Activated CD4-positive, alpha-beta T cell treated with anti-CD3 and anti-CD28 coated beads for 48 hours (primary cell): ENCODE data around the gene VEGFB.

ENCODE experiments used
- DNase-seq: peaks from one replicate; pipeline ENCODE4 v3.0.0-alpha.2; 2020

VEGFB gene

DNA sequence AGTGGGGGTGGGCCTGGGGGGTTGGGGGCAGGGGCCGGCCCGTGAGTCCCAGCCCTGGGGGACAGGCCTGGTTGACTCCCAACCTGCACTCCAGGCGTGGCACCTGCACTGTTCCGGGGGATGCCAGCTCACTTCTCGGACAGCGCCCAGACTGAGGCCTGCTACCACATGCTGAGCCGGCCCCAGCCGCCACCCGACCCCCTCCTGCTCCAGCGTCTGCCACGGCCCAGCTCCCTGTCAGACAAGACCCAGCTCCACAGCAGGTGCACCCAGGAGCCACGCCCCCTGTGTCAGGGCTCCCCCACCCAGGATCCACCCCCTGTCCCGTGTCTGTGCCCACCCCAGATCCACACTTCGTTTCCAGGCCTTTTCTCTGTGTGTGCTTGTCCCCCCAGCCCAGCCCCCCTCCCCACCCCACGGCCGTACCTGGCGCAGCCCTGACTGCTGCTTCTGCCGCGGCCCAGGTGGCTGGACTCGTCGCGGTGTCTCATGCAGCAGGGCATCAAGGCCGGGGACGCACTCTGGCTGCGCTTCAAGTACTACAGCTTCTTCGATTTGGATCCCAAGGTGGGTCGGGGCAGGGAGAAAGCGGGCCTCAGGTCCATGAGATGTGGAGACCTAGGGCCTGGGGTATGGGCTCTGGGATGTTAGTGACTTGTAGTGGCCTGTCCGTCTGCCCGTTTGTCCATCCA lies 23.1 kb upstream of the VEGFB start:
- no peak for DNase-seq

DNA sequence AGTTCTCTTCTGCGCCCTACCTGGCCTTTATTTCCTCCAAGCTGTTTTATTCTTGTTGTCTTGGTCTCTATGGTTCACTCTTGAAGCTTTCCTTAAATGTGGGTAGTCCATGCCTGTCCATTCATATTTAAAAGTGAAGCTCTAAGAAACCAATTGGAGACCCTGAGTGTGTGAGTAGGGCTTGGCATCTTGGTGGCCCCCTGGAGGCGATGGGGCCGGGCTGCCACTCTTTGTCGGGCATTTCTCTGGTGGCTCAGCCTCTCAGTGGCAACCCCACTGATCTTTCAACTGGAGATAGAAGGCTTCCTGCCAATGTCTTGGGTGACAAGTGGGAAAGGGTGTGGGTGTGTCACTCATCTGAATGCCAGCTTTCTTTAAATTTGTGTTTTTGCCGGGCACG lies 17.5 kb upstream of the VEGFB start:
- no peak for DNase-seq

DNA sequence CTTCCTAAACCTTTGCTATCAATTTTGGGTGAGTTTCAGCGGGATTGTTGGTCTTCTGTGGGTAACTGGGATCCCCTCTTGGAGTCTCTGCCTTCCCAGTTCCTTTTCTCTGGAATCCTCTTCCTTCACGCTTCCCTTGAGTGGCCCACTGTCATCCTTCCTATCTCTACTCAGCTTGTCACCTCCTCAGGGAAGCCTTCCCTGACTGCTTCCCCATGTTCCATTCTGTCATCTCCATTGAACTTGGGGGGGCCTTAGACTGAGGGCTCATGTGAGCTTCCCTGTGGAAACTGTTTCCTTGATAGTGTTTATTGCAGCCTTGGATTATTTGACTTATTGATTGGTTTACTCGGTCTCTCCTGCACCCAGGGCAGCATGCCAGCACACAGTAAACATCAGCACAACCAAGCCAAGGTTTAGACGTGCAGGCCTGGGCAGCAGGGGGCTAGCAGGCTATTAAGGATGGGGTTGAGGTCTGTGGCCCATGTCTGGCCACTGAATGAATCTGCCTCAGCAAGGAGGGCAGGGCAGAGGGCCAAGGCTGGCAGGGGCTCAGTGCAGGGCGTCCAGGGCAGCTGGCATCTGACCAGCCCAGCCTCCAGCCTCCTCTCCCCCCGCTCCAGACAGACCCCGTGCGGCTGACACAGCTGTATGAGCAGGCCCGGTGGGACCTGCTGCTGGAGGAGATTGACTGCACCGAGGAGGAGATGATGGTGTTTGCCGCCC lies 15.6 kb upstream of the VEGFB start:
- no peak for DNase-seq

DNA sequence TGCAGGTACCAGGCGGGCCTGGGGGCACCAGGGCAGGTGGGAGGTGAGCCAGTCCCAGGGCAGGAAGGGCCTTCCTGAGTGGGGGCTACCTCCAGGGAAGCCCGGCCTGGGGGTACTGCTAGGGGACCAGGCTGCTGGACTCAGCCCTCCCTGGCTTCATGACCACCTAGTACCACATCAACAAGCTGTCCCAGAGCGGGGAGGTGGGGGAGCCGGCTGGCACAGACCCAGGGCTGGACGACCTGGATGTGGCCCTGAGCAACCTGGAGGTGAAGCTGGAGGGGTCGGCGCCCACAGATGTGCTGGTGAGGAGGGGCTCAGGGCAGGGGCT lies 15.1 kb upstream of the VEGFB start:
- no peak for DNase-seq

DNA sequence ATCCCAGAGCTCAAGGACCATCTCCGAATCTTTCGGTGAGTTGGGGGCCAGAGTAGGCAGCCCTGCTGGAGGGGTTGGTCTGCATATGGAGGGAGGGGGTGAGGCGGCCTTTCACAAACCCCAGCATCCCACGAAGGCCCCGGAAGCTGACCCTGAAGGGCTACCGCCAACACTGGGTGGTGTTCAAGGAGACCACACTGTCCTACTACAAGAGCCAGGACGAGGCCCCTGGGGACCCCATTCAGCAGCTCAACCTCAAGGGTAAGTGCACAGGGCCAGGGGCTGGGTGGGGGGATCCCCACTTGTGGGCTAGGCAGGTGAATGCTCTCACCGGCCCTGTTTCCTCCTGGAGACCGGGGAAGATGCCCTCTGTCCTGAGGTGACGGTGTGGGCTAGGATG lies 14.6 kb upstream of the VEGFB start:
- DNase-seq = no peak

DNA sequence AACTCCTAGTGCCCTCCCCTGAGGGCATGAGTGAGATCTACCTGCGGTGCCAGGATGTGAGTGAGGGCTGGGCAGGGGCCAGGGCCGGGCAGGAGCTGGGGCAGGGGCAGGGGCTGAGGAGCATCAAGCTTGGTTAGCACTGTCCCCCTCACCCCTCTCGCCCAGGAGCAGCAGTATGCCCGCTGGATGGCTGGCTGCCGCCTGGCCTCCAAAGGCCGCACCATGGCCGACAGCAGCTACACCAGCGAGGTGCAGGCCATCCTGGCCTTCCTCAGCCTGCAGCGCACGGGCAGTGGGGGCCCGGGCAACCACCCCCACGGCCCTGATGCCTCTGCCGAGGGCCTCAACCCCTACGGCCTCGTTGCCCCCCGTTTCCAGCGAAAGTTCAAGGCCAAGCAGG lies 14.1 kb upstream of the VEGFB start:
- DNase-seq = no peak

DNA sequence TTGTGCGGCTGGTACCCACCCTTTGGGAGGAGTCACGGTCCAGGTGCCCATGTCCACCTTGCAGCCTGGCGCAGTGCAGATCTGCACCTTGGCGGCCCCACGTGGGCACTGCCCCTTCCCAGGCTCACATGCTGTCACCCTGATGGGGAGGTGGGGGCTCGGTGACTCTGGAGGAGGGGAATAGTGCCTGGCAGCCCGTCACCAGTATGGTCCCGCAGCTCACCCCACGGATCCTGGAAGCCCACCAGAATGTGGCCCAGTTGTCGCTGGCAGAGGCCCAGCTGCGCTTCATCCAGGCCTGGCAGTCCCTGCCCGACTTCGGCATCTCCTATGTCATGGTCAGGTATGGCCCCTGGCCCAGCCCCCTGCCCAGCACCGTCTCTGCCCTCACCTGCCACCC lies 13.6 kb upstream of the VEGFB start:
- no peak for DNase-seq

DNA sequence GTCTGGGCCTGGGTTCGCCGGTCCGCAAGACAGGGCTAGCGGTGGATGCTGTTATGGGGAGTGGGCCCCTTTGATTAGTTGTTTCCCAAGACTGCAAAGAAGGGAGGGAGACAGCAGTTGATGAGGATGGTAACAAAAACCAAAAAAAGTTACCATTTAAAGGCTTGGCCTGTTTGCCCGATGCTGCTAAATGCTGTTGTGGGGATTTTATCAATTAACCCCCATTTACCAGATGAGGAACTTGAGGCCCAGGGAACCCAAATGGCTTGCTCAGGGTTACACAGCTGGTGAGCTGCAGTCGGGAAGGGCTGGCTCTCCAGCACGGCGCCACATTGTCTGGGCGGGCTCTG lies 11.8 kb upstream of the VEGFB start:
- DNase-seq = no peak

DNA sequence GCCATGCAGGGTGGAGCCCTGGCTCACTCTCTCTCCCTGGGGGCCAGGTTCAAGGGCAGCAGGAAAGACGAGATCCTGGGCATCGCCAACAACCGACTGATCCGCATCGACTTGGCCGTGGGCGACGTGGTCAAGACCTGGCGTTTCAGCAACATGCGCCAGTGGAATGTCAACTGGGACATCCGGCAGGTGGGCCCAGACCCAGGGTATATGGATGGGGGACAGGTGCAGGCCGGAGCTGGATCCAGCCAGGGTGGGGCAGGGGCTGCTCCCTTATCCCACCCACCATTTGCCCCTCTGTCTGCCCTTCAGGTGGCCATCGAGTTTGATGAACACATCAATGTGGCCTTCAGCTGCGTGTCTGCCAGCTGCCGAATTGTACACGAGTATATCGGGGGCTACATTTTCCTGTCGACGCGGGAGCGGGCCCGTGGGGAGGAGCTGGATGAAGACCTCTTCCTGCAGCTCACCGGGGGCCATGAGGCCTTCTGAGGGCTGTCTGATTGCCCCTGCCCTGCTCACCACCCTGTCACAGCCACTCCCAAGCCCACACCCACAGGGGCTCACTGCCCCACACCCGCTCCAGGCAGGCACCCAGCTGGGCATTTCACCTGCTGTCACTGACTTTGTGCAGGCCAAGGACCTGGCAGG lies 11.3 kb upstream of the VEGFB start:
- no peak for DNase-seq

DNA sequence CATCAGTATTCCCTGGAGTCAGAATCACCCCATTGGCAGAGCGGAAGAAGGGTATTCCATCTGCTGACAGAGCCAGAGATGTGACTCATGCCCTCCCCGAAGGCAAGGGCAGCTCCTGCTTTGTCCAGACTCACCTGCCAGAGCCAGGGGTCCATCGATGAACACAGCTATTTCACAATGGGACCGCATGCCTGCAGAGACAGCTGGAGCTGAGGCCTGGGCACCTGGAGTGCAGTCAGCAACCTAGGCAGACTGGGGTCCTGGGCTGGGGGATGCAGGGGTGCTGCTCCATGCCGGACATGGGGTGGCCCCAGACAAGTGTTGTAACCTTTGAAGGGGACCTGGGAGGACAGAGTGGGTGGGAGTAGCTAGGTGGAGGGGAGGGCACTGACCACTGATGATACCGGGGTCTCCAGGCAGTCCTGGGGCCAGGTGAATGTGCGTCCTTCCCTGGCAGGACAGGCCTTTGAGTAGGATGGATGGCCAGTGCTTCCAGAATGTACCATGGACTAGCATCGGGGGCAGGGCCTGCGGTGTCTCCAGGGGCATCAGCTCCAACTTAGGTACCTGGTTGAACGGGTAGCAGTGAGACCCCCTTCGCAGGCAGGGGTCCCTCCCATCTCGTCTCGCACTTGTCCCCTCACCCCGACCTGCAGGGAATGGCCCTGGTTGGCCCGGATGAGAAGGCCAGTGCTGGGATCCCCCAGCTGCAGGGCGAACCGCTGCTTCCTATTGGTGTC lies 10.1 kb upstream of the VEGFB start:
- DNase-seq = no peak

DNA sequence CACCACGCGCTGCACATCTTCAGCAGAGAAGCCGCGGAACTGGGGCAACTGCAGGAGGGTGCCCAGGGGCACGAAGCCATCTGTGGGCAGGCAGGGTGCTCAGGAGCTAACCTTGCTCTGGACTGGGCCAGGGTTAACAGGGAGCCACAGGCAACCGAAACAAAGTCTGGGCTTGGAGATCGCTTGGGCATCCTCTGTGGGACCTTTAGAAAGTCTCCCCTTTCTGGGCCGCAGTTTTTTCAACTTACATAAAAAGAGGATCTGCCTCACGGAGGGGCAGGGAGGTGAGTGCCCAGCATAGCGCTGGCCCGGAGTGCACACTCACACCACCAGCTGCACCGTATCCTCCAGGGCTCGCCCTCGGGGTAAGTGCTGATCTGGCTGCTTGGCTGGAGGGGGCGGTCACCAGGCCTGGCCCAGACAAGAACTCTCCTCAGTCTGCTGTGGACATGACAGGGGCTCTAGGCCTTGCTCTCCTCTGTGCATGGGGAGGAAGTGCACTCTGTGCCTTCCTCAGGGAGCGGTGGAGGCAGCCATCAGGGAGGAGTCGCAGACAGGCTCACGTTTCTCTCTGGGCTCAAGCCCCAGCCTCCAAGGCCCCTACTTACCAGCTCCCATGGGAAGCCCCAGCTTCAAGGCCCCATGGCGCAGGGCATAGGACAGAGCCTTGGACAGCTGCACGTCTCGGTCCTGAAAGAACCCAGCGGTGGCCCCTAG lies 9.3 kb upstream of the VEGFB start:
- peak; percentile 28 for DNase-seq

DNA sequence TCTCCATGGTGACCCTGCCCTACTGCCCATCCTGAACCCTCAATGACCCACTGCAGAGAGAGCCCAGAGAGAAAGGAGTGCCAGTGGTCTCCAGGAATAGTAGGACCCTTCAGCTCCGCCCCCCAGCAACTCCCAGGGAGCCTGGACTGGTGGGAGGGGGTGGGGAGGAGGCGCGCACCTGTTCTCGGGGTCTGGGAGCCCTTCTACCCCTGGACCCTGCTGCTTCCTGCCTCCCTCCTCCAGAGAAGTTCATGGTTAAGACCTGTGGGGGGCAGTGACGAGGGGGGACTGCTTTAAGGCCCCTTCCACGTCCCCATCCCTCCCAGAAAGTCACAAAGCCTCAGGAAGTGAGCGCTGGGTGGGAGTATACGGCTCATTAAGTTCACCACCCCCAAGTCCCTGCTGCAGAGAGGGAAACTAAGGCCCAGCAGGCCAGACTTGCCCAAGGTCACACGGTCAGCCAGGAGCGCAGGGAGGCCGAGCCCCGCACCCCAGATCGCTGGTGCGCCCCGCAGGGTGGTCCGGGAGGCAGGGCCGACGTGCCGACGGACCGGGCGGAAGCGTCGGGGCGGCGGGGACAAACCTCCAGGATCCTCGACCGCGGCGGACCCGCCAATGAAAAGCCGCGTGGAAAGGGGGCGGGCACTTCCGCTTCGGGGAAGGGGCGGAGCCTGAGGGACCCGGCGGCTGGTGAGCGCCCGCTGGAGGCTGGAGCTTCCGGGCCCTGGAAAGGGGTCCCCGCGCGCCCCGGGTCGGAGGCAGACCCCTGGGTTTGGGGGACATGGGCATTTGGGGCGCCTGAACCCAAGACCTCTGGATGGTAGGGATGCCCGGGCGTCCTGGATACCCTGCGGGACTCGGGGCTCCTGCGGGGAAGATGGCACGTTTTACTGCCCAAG lies 8.5 kb upstream of the VEGFB start, which contains the start of the genes NUDT22 and TRPT1:
Gene NUDT22, plus strand, starts transcription at position 667 of the 899 bp plus-strand sequence. CDS start 379 bp downstream, outside the sequence.
Gene TRPT1, minus strand, starts transcription at position 579 of the 899 bp plus-strand sequence. Its CDS starts 326 bp downstream, at position 253.
- DNase-seq = peak; percentile 97

DNA sequence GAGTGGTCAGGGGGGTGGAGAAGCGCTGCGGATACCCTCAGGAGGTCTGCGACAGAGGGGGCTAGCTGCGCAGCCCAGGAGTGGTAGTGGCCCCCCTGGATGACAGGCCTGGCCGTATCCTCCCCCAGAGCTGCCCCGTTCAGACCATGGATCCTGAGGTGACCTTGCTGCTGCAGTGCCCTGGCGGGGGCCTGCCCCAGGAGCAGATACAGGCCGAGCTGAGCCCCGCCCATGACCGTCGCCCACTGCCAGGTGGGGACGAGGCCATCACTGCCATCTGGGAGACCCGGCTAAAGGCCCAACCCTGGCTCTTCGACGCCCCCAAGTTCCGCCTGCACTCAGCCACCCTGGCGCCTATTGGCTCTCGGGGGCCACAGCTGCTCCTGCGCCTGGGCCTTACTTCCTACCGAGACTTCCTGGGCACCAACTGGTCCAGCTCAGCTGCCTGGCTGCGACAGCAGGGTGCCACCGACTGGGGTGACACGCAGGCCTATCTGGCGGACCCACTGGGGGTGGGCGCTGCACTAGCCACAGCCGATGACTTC lies 7.8 kb upstream of the VEGFB start:
- peak; percentile 70 for DNase-seq

DNA sequence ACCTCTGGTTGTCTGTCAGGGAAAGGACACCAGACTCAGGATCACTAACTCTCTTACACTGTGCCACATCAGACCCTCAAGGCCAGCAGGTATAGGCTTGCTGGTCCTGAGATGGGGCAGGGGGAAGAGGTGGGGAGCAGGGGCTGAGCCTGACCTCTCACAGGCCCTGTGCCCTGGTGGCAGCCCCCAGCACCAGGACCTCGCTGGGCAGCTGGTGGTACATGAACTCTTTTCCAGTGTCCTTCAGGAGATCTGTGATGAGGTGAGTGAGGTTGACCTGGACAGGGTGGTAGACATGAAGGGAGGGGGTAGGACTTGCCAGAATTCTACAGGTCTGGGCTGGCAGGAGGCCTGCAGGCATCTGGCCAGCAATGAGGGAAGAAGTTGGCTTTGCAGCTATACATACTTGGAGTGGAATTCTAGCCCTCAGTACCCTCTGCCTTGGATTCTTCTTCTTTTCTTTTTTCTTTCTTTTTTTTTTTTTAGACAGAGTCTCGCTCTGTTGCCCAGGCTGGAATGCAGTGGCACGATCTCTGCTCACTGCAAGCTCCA lies 6.9 kb upstream of the VEGFB start:
- no peak for DNase-seq

DNA sequence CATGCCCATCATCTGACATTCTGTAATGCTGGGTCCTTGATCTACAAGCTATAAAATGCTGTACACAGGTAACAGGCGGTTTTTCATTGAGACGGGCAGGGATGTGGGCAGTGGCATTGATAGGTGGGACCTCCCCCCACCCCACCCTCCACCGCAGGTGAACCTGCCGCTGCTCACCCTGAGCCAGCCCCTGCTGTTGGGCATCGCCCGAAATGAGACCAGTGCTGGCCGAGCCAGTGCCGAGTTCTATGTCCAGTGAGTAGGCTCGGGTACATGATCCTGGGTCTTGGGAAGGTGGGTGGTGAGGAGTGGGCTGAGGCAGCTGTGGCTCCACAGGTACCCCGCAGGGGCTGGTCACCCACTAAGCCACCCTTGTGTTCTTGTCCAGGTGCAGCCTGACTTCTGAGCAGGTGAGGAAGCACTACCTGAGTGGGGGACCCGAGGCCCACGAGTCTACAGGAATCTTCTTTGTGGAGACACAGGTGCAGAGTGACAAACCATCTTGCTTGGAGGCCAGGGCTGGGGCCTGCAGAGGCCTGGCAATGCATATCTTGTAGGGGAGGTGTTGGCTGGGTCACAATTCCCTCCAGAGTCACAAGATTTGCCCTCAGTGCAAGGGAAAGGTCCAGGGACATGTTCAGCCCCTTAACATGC lies 5.2 kb upstream of the VEGFB start:
- DNase-seq = no peak

DNA sequence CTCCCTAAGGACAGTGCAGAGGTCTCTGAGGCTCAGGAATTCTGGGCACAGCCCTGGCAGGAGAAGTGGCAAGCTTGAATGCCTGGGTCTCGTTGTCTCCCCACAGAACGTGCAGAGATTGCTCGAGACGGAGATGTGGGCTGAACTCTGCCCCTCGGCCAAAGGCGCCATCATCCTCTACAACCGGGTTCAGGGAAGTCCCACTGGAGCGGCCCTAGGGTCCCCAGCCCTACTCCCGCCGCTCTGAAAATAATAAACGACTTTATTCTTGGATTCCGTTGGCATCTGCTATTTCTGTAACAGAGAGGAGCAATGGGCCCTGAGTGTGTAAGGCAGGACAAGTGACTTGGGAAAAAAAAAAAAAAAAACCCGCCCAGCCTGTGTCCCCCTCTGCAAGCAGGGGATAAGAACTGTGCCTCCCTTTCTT lies 4.6 kb upstream of the VEGFB start:
- DNase-seq = no peak

DNA sequence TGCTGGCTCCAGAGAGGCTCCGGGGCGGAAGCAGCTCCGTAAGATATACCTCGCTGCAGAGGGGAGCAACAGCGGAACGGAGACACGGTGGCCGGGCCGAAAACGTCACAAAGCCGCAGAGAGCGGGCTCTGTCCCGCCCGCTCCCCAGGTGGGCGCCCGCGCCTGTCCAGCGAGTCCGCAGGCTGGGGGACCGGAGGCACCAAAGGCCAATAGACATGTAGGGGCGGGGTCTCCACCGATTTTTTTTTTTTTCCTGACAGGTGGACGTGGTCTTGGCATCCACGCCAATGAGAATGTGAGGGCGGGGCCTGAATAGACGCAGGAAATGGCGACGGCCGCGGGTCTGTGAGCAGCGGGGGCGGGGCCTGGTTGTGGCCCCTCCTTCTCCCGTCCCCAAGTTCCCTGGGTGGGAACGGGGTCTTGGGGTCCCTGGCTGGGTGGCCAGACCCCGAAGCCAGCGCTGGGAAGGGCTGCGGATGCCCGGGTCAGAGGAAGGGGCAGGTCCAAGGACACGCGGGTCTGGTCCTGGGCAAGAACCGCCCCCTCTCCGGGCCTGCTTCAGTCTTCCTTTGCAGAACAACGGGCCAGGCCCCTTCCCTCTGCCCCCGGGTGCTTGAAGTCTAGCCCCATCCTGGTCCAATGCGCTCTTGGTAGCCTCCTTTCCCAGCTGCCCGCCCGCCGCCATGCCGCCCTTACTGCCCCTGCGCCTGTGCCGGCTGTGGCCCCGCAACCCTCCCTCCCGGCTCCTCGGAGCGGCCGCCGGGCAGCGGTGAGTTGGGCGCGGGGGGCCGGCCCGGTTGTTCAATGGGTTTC lies 4.0 kb upstream of the VEGFB start, which contains the start of gene DNAJC4:
Gene DNAJC4, plus strand, starts transcription at position 378 of the 814 bp plus-strand sequence. Its CDS starts 307 bp downstream, at position 685.
- peak; percentile 92 for DNase-seq

DNA sequence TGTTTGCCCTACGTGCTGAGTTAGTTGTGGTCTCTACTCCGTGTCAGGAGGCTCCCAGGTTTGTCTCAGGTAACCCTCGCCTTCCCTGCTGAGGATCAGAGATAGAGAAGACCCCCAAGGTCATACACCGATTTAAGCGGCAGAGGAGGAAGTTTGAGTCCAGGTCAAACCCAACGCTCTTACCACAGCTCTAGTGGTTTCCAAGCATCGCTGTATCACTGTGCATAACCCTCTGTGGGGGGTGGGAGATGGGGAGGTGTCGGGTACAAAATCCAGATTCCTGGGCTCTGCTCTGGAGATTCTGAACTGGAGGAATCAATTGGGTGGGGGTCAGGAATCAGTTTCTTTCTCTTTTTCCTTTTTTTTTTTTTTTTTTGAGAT lies 3.4 kb upstream of the VEGFB start:
- DNase-seq = no peak

DNA sequence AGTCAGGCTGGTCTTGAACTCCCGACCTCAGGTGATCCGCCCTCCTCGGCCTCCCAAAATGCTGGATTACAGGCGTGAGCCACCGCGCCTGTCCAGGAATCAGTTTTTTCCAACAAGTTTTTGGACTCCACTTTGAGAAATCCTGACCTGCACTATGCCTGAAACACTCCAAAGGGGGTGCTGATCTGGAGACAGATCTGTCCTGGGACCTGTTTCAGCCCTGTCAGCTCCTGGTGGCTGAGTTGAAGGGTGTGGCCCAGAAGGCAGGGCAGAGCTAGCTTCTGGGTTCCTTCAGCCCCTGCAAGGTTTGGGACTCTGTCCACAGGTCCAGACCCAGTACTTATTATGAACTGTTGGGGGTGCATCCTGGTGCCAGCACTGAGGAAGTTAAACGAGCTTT lies 2.8 kb upstream of the VEGFB start:
- no peak for DNase-seq
